ENCODE results near the gene RNF212. TPM values are rescaled to one million over a fixed set of nuclear protein-coding genes. Genes with fewer than 3 reads are reported as not detected.
"Not testable (repeated sequence)": the region's sequence is repeated elsewhere in the genome, so short reads cannot be mapped to it uniquely, and the experiment has no call there.

Gene RNF212
- total RNA-seq, 2 experiments from 2014 or later = 2.0 to 2.7 TPM

GRCh38 chr4:1056671-1057402 lies 56.5 kb downstream of the RNF212 start:
- H3K27me3 Mint-ChIP-seq (ENCODE audit: low read depth) = peaks cover 8% of the 10 kb centered on the region
- ChIA-PET CTCF (interaction anchor here (0.7 kb wide), 1 partner anchor 393 kb away, joined by 3 read pairs; no protein-coding TSS in a partner anchor), POLR2A (no interaction called here)
- no peaks in the 10 kb centered on the region for H3K9me3 Mint-ChIP-seq (ENCODE audit: insufficient read depth)
- peaks cover 12% of the 10 kb centered on the region for H3K4me1 Mint-ChIP-seq (ENCODE audit: low read depth)
- DNase-seq = no peak
- H3K4me3 Mint-ChIP-seq = no peak overlapping the region
- H3K27ac Mint-ChIP-seq = no peak overlapping the region
- ATAC-seq = no peak
- no peaks in the 10 kb centered on the region for H3K36me3 Mint-ChIP-seq (ENCODE audit: low read depth)

GRCh38 chr4:1055721-1056590 lies 57.4 kb downstream of the RNF212 start:
- Mint-ChIP-seq H3K36me3 (ENCODE audit: low read depth) (no peaks in the 10 kb centered on the region), H3K27ac (peak overlapping the region; percentile 84), H3K27me3 (ENCODE audit: low read depth) (peaks cover 8% of the 10 kb centered on the region), H3K4me3 (peak overlapping the region; percentile 55), H3K4me1 (ENCODE audit: low read depth) (peaks cover 12% of the 10 kb centered on the region), H3K9me3 (ENCODE audit: insufficient read depth) (no peaks in the 10 kb centered on the region)
- peak; percentile 88 for DNase-seq
- POLR2A ChIA-PET = interaction anchor here (0.8 kb wide), 1 partner anchor 81 kb away, joined by 3 read pairs; no protein-coding TSS in a partner anchor
- peak; percentile 98 for ATAC-seq
- CTCF ChIA-PET = interaction anchor here (1.0 to 1.5 kb wide), 2 partner anchors 17 to 18 kb away, joined by 4 to 6 read pairs; no protein-coding TSS in a partner anchor

DNA sequence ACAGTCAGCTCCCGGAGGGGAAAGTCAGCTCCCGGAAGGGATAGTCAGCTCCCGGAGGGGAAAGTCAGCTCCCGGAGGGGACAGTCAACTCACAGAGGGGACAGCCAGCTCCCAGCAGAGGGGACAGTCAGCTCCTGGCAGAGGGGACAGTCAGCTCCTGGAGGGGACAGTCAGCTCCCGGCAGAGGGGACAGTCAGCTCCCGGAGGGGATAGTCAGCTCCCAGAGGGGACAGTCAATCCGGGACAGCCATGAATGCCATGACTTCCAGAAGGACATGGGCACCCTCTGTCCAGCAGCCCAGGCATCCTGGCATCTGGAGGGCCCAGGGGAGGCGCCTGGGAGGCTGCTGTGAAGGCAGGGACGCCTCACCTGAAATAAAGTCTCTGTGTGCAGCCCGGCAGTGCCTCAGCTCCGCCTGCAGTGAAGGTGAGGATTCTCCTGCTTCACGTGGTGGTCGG lies 58.1 kb downstream of the RNF212 start:
- Mint-ChIP-seq H3K4me3 (peak overlapping the region; percentile 55), H3K4me1 (ENCODE audit: low read depth) (peaks cover 12% of the 10 kb centered on the region), H3K27ac (peak overlapping the region; percentile 84)
- H3K9me3 Mint-ChIP-seq (ENCODE audit: insufficient read depth); POLR2A ChIA-PET; DNase-seq; H3K36me3 Mint-ChIP-seq (ENCODE audit: low read depth); H3K27me3 Mint-ChIP-seq (ENCODE audit: low read depth): not testable (repeated sequence)
- CTCF ChIA-PET = interaction anchor here (1.0 to 1.5 kb wide), 2 partner anchors 18 to 19 kb away, joined by 4 to 6 read pairs; no protein-coding TSS in a partner anchor
- peak; percentile 45 for ATAC-seq

DNA sequence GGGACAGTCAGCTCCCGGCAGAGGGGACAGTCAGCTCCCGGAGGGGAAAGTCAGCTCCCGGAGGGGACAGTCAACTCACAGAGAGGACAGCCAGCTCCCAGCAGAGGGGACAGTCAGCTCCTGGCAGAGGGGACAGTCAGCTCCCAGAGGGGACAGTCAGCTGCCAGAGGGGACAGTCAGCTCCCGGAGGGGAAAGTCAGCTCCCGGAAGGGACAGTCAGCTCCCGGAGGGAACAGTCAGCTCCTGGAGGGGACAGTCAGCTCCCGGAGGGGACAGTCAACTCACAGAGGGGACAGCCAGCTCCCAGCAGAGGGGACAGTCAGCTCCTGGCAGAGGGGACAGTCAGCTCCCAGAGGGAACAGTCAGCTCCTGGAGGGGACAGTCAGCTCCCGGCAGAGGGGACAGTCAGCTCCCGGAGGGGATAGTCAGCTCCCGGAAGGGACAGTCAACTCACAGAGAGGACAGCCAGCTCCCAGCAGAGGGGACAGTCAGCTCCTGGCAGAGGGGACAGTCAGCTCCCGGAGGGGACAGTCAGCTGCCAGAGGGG lies 58.6 kb downstream of the RNF212 start:
- H3K9me3 Mint-ChIP-seq (ENCODE audit: insufficient read depth); H3K27ac Mint-ChIP-seq; H3K36me3 Mint-ChIP-seq (ENCODE audit: low read depth); DNase-seq; ATAC-seq; H3K27me3 Mint-ChIP-seq (ENCODE audit: low read depth); H3K4me3 Mint-ChIP-seq; POLR2A ChIA-PET: not testable (repeated sequence)
- CTCF ChIA-PET = interaction anchor here (1.5 kb wide), 1 partner anchor 20 kb away, joined by 4 read pairs; no protein-coding TSS in a partner anchor
- peaks cover 12% of the 10 kb centered on the region for H3K4me1 Mint-ChIP-seq (ENCODE audit: low read depth)

DNA sequence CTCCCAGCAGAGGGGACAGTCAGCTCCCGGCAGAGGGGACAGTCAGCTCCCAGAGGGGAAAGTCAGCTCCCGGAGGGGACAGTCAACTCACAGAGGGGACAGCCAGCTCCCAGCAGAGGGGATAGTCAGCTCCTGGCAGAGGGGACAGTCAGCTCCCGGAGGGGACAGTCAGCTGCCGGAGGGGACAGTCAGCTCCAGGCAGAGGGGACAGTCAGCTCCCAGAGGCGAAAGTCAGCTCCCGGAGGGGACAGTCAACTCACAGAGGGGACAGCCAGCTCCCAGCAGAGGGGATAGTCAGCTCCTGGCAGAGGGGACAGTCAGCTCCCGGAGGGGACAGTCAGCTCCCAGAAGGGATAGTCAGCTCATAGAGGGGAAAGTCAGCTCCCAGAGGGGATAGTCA lies 59.5 kb downstream of the RNF212 start:
- H3K36me3 Mint-ChIP-seq (ENCODE audit: low read depth); H3K9me3 Mint-ChIP-seq (ENCODE audit: insufficient read depth); CTCF ChIA-PET; ATAC-seq; H3K27me3 Mint-ChIP-seq (ENCODE audit: low read depth); H3K4me3 Mint-ChIP-seq; H3K27ac Mint-ChIP-seq; DNase-seq: not testable (repeated sequence)
- H3K4me1 Mint-ChIP-seq (ENCODE audit: low read depth) = peaks cover 12% of the 10 kb centered on the region
- POLR2A ChIA-PET = interaction anchor here (0.6 kb wide), 1 partner anchor 175 kb away, joined by 4 read pairs; no protein-coding TSS in a partner anchor

DNA sequence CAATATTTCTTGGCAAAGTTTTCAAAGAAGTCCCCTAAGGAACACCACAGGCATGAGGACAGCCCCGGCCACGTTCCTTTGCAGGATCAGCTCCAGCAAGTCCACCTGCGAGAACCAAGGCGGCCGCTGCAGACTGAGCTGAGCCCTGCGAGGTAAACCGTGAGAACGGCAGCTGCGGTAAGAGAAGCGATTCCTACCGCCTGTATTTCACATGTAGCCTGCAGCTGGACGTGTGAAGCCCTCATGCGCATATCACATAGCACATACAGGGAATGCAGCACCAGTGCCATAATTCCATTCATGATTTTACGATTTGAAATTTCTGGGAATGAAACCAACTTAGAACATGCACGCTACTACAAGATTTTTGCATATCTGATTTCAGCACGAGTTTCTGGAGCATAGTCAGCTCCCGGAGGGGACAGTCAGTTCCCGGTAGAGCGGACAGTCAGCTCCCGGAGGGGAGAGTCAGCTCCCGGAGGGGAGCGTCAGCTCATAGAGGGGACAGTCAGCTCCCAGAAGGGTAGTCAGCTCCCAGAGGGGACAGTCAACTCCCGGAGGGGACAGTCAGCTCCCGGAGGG lies 60.2 kb downstream of the RNF212 start:
- Mint-ChIP-seq H3K4me1 (ENCODE audit: low read depth) (peaks cover 12% of the 10 kb centered on the region), H3K36me3 (ENCODE audit: low read depth) (no peaks in the 10 kb centered on the region), H3K27me3 (ENCODE audit: low read depth) (peaks cover 8% of the 10 kb centered on the region), H3K4me3 (no peak overlapping the region), H3K9me3 (ENCODE audit: insufficient read depth) (no peaks in the 10 kb centered on the region), H3K27ac (no peak overlapping the region)
- ChIA-PET CTCF (no interaction called here), POLR2A (interaction anchor here (0.6 kb wide), 1 partner anchor 174 kb away, joined by 4 read pairs; no protein-coding TSS in a partner anchor)
- ATAC-seq = no peak
- DNase-seq = no peak

- CTCF ChIA-PET = no interaction called here
- Mint-ChIP-seq H3K9me3 (ENCODE audit: insufficient read depth) (no peaks in the 10 kb centered on the region), H3K4me3 (no peak overlapping the region), H3K4me1 (ENCODE audit: low read depth) (peaks cover 12% of the 10 kb centered on the region), H3K27me3 (ENCODE audit: low read depth) (peaks cover 9% of the 10 kb centered on the region), H3K27ac (no peak overlapping the region), H3K36me3 (ENCODE audit: low read depth) (no peaks in the 10 kb centered on the region)
- ATAC-seq (no peak), DNase-seq (no peak)
- POLR2A ChIA-PET = no interaction called here
These were observed 61.1 kb downstream of the RNF212 start for GRCh38 chr4:1052231-1052671.

- ChIA-PET CTCF (no interaction called here), POLR2A (no interaction called here)
- Mint-ChIP-seq H3K4me1 (ENCODE audit: low read depth) (peaks cover 13% of the 10 kb centered on the region), H3K27me3 (ENCODE audit: low read depth) (peaks cover 13% of the 10 kb centered on the region), H3K27ac (no peak overlapping the region), H3K36me3 (ENCODE audit: low read depth) (no peaks in the 10 kb centered on the region), H3K4me3 (no peak overlapping the region), H3K9me3 (ENCODE audit: insufficient read depth) (no peaks in the 10 kb centered on the region)
- ATAC-seq (no peak), DNase-seq (no peak)
These were observed 61.9 kb downstream of the RNF212 start for GRCh38 chr4:1051472-1051871.

DNA sequence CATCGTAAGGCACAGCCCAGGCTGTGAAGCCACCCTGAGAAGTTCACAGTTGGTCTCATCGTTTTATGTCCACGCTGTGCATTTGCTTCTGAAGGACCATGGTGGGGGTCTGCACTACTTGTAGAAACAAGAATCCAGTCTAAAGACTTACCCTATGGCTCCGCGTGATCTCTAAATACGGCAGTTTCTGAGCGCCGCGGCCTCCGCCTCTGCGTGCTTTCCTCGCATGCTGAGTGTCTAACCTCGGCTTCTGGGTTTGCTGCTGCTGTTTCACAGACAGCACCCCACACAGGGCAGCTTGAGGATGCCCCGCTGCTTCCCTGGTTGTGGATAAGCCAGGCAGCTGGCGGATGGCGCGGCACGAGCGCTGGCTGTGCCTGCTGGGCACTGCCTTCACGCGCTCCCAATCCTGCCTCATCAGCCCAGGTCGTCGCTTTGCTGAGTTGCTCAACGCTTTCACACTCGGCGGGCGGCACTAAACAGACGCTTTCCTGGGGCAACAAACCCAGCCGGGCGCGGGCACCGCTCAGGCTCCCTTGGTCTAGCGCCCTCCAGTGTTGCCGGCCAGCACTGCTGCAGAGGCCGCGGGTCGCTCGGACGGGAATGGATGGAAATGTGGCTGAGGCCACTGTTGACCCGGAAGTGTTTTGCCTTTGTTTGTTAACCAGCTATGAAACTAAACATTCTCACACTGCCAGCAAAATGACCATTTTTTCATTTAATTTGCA lies 62.7 kb downstream of the RNF212 start:
- CTCF ChIA-PET = no interaction called here
- POLR2A ChIA-PET = no interaction called here
- Mint-ChIP-seq H3K4me3 (no peak overlapping the region), H3K27me3 (ENCODE audit: low read depth) (peaks cover 13% of the 10 kb centered on the region), H3K36me3 (ENCODE audit: low read depth) (no peaks in the 10 kb centered on the region), H3K4me1 (ENCODE audit: low read depth) (peaks cover 5% of the 10 kb centered on the region), H3K9me3 (ENCODE audit: insufficient read depth) (no peaks in the 10 kb centered on the region), H3K27ac (no peak overlapping the region)
- DNase-seq (no peak), ATAC-seq (no peak)

GRCh38 chr4:1049591-1049905 lies 63.8 kb downstream of the RNF212 start:
- Mint-ChIP-seq H3K4me3 (no peak overlapping the region), H3K4me1 (ENCODE audit: low read depth) (peaks cover 2% of the 10 kb centered on the region), H3K9me3 (ENCODE audit: insufficient read depth) (no peaks in the 10 kb centered on the region), H3K27me3 (ENCODE audit: low read depth) (peaks cover 13% of the 10 kb centered on the region), H3K36me3 (ENCODE audit: low read depth) (no peaks in the 10 kb centered on the region), H3K27ac (no peak overlapping the region)
- ChIA-PET POLR2A (no interaction called here), CTCF (no interaction called here)
- no peak for ATAC-seq
- DNase-seq = no peak
